ENCODE results near the gene PLPPR1. TPM values are rescaled to one million over a fixed set of nuclear protein-coding genes. Genes with fewer than 3 reads are reported as not detected.

Gene PLPPR1
- 152 TPM for total RNA-seq

GRCh38 chr9:101028346-101029314, at the start of gene PLPPR1:
TSS of gene PLPPR1 (plus strand) at chr9:101028727.

Small RNA genes lying within 50 kb of the gene (small RNA-seq; reads per million reads assigned to genes)
- gene RF00322: not detected
